Caco-2 (cell line): ENCODE measurements around the gene COL6A2. TPM values are rescaled to one million over a fixed set of nuclear protein-coding genes. Genes with fewer than 3 reads are reported as not detected.

Source experiments
- BruUV-seq: library from RNA; stranded (reverse); fragments of 400-500 nt; replicated peaks from 2 replicates; lab custom pipeline; 2021; lab: Mats Ljungman, UMichigan
- CTCF ChIA-PET: fragments of 300-600 bp; sonication (Branson Sonifier 250); formaldehyde crosslinking; loops from one replicate; lab custom pipeline; 2022; ENCODE audit warnings: antibody characterized with exemption; lab: Charles Lee
- POLR2A ChIA-PET: fragments of 300-600 bp; sonication (Branson Sonifier 250); formaldehyde crosslinking; loops from one replicate; lab custom pipeline; 2022; ENCODE audit warnings: antibody characterized with exemption; lab: Charles Lee
- DNase-seq, 2 experiments: peaks; one replicate each; pipeline versions ENCODE4 v3.0.0 to v3.0.0-alpha.2; 2020 to 2022
- H3K27me3 ChIP-seq: replicated peaks from 2 replicates; pipeline ENCODE4 v1.6.0; 2011; ENCODE audit warnings: low read length; ENCODE audit not compliant: control insufficient read depth, insufficient read depth
- H3K36me3 ChIP-seq: 2 replicates; pipeline ENCODE4 v1.5.1; 2011; ENCODE audit warnings: low read length; ENCODE audit not compliant: control insufficient read depth, insufficient read depth
- H3K4me1 ChIP-seq: fragments of 250-450 bp; sonication (Bioruptor Pico); 2 replicates; pipeline ENCODE4 v1.5.1; 2020; ENCODE audit warnings: mild to moderate bottlenecking
- H3K4me3 ChIP-seq: 2 replicates; pipeline ENCODE4 v1.5.1; 2011; ENCODE audit warnings: low read depth, mild to moderate bottlenecking, control low read depth, low read length
- H3K9me3 ChIP-seq: fragments of 250-450 bp; sonication (Bioruptor Pico); 2 replicates; pipeline ENCODE4 v1.5.1; 2020; ENCODE audit warnings: mild to moderate bottlenecking, moderate library complexity
- H3K27ac Mint-ChIP-seq: one replicate; pipeline ENCODE4 v1.8.0; 2022; ENCODE audit warnings: mixed read lengths; ENCODE audit not compliant: unreplicated experiment
- H3K27me3 Mint-ChIP-seq: one replicate; pipeline ENCODE4 v1.8.0; 2022; ENCODE audit warnings: mixed read lengths; ENCODE audit not compliant: insufficient read depth, unreplicated experiment
- H3K36me3 Mint-ChIP-seq: one replicate; pipeline ENCODE4 v1.8.0; 2022; ENCODE audit warnings: mild to moderate bottlenecking, mixed read lengths; ENCODE audit not compliant: insufficient read depth, unreplicated experiment
- H3K4me1 Mint-ChIP-seq: one replicate; pipeline ENCODE4 v1.8.0; 2022; ENCODE audit warnings: low read depth, mixed read lengths; ENCODE audit not compliant: unreplicated experiment
- H3K4me3 Mint-ChIP-seq: one replicate; pipeline ENCODE4 v1.8.0; 2022; ENCODE audit warnings: mild to moderate bottlenecking, moderate library complexity, mixed read lengths; ENCODE audit not compliant: unreplicated experiment
- H3K9me3 Mint-ChIP-seq: one replicate; pipeline ENCODE4 v1.8.0; 2022; ENCODE audit warnings: mixed read lengths; ENCODE audit not compliant: unreplicated experiment
- CTCF ChIP-seq, 2 experiments: fragments of 200-600 bp in 1 of 2; IDR thresholded peaks; 1 replicate in 1 of 2; 2 replicates in 1 of 2; pipeline versions ENCODE4 v1.5.1 to v1.8.0; 2011 to 2022; ENCODE audit warnings: antibody characterized with exemption in 1 of 2, control low read depth in 1 of 2, inconsistent platforms in 1 of 2, low read depth in 1 of 2, low read length in 1 of 2, mild to moderate bottlenecking in 1 of 2, moderate library complexity in 1 of 2; ENCODE audit not compliant: insufficient read depth in 1 of 2, severe bottlenecking in 1 of 2, unreplicated experiment in 1 of 2
- intact Hi-C: fragments of 100-400 bp; cut with micrococcal nuclease; formaldehyde crosslinking; loops from one replicate; pipeline ENCODE4 v1.10.0; 2022; ENCODE audit not compliant: unreplicated experiment
- total RNA-seq: library from RNA; stranded (reverse); gene quantifications from 2 replicates; pipeline ENCODE4 v1.2.3, GENCODE V29; 2022

The COL6A2 gene
- total RNA-seq, 1 experiment from 2014 or later = 8.8 TPM

GRCh38 chr21:46141767-46142581 is 44.1 kb downstream of the COL6A2 start:
- DNase-seq = no peak
- Histone ChIP-seq H3K4me1 (peaks cover 5% of the 10 kb centered on the region; the same call in 1 of the 2 replicates), H3K36me3 (no peaks in the 10 kb centered on the region), H3K9me3 (no peaks in the 10 kb centered on the region), H3K27me3 (no peaks in the 10 kb centered on the region), H3K4me3 (no peak overlapping the region)
- ChIA-PET CTCF (interaction anchor here (0.6 to 1.6 kb wide), 2 partner anchors 13 to 306 kb away, joined by 4 to 7 read pairs; no protein-coding TSS in a partner anchor), POLR2A (no interaction called here)
- no peak for TF ChIP-seq CTCF (IDR thresholded peaks at IDR 0.05; ENCODE audit: insufficient read depth in 1 of 2, low read depth in 1 of 2, low read length in 1 of 2, severe bottlenecking in 1 of 2, unreplicated experiment in 1 of 2)
- H3K36me3 Mint-ChIP-seq = no peaks in the 10 kb centered on the region
- no peaks in the 10 kb centered on the region for H3K27me3 Mint-ChIP-seq
- peaks cover 12% of the 10 kb centered on the region for H3K4me1 Mint-ChIP-seq
- no TSS peak for BruUV-seq
- no peaks in the 10 kb centered on the region for H3K9me3 Mint-ChIP-seq
- no peak overlapping the region for H3K4me3 Mint-ChIP-seq
- no peak overlapping the region for H3K27ac Mint-ChIP-seq
- intact Hi-C loops = loop anchor here (5.0 to 10.0 kb wide), 2 partner anchors 83 to 170 kb away; partner anchors contain the start of gene LSS

- POLR2A ChIA-PET = interaction anchor here (0.5 to 0.6 kb wide), 2 partner anchors 28 to 180 kb away, joined by 3 to 4 read pairs; no protein-coding TSS in a partner anchor
- intact Hi-C loops = loop anchor here (5.0 to 10.0 kb wide), 2 partner anchors 82 to 171 kb away; partner anchors contain the start of gene LSS
- H3K9me3 Mint-ChIP-seq = no peaks in the 10 kb centered on the region
- H3K4me1 Mint-ChIP-seq = peaks cover 12% of the 10 kb centered on the region
- Histone ChIP-seq H3K4me1 (peaks cover 10% of the 10 kb centered on the region; the same call in 1 of the 2 replicates), H3K4me3 (no peak overlapping the region), H3K27me3 (no peaks in the 10 kb centered on the region), H3K9me3 (no peaks in the 10 kb centered on the region), H3K36me3 (no peaks in the 10 kb centered on the region)
- TF ChIP-seq CTCF (IDR thresholded peaks at IDR 0.05; ENCODE audit: insufficient read depth in 1 of 2, low read depth in 1 of 2, low read length in 1 of 2, severe bottlenecking in 1 of 2, unreplicated experiment in 1 of 2) = no peak
- H3K36me3 Mint-ChIP-seq = no peaks in the 10 kb centered on the region
- no TSS peak for BruUV-seq
- DNase-seq = no peak
- CTCF ChIA-PET = interaction anchor here (0.5 to 1.6 kb wide), 19 partner anchors 11 to 497 kb away, joined by 3 to 23 read pairs (median 4); partner anchors contain the start of gene PRMT2
- no peaks in the 10 kb centered on the region for H3K27me3 Mint-ChIP-seq
- H3K4me3 Mint-ChIP-seq = no peak overlapping the region
- H3K27ac Mint-ChIP-seq = no peak overlapping the region
Measured at GRCh38 chr21:46142582-46143473, 44.9 kb downstream of the COL6A2 start.
